Heart right ventricle (tissue), 16 donors: ENCODE measurements around the gene IL34. TPM values are rescaled to one million over a fixed set of nuclear protein-coding genes. Genes with fewer than 3 reads are reported as not detected.

Experiments
- ATAC-seq, 8 donors: fragments of 200-7000 bp; cut with Tn5 transposase; one replicate each; pipeline ENCODE4 v1.9.1; 2020; ENCODE audit warnings: mild to moderate bottlenecking in 8 of 8, moderate library complexity in 8 of 8, moderate number of reproducible peaks in 1 of 8
- DNase-seq, 2 donors: peaks; one replicate each; pipeline ENCODE4 v3.0.0-alpha.2; 2020
- H3K27ac ChIP-seq, 10 donors: fragments of 200-600 bp; sonication (generic) in 2 of 10; one replicate each; pipeline versions ENCODE4 v1.5.0 to v1.8.0; 2020 to 2022; ENCODE audit warnings: mild to moderate bottlenecking in 3 of 10
- H3K27me3 ChIP-seq, 7 donors: fragments of 200-600 bp; one replicate each; pipeline ENCODE4 v1.8.0; 2021 to 2022; ENCODE audit warnings: mild to moderate bottlenecking in 2 of 7
- H3K36me3 ChIP-seq, 9 donors: fragments of 200-600 bp; sonication (generic) in 1 of 9; one replicate each; pipeline versions ENCODE4 v1.5.0 to v1.8.0; 2020 to 2022; ENCODE audit warnings: mild to moderate bottlenecking in 2 of 9
- H3K4me1 ChIP-seq, 9 donors: fragments of 200-600 bp; sonication (generic) in 1 of 9; one replicate each; pipeline versions ENCODE4 v1.5.0 to v1.8.0; 2020 to 2022; ENCODE audit warnings: mild to moderate bottlenecking in 4 of 9
- H3K4me3 ChIP-seq, 10 donors: fragments of 200-600 bp; sonication (generic) in 2 of 10; one replicate each; pipeline versions ENCODE4 v1.5.0 to v1.8.0; 2020 to 2022; ENCODE audit warnings: mild to moderate bottlenecking in 7 of 10, moderate library complexity in 2 of 10
- H3K9me3 ChIP-seq, 11 donors: fragments of 200-600 bp in 10 of 11; sonication (generic) in 2 of 11; one replicate each; pipeline versions ENCODE4 v1.5.0 to v1.8.0; 2013 to 2022; ENCODE audit warnings: mild to moderate bottlenecking in 2 of 11, control low read depth in 1 of 11, moderate library complexity in 1 of 11
- WGBS, 2 donors: extraction: QIAGEN DNeasy Blood & Tissue Kit; methylation state at CpG; one replicate each; pipeline ENCODE4 v1.1.7; 2013; ENCODE audit warnings: inconsistent platforms in 1 of 2; 5-methylcytosine and 5-hydroxymethylcytosine counted together
- intact Hi-C, 10 donors: fragments of 100-400 bp; cut with DNase I; formaldehyde crosslinking; loops; one replicate each; pipeline versions ENCODE4 v1.11.1 to v1.14.2; 2022
- polyA plus RNA-seq, 2 donors: library from polyadenylated mRNA; stranded (reverse); fragments of 200-250 nt; gene quantifications; one replicate each; pipeline ENCODE4 v1.2.3, GENCODE V29; 2013
- total RNA-seq, 10 donors: library from RNA; stranded (reverse); fragmentation: NEBNext Ultra II Directional in 3 of 10; extraction: Animal tissue kit (Norgen Biotek cat#: 25700) in 3 of 10; gene quantifications; one replicate each; pipeline versions ENCODE4 v1.2.1 to v1.2.4, GENCODE V29; 2021 to 2023
- TF ChIP-seq, protein P1 (sequence below), 9 donors: fragments of 200-600 bp; sonication (generic) in 2 of 9; IDR thresholded peaks; one replicate each; pipeline versions ENCODE4 v1.5.0 to v1.8.0; 2021 to 2022; ENCODE audit warnings: antibody characterized with exemption in 9 of 9, mild to moderate bottlenecking in 5 of 9, moderate library complexity in 1 of 9
- donor health status: Arrhythmogenic right ventricular cardiomyopathy.
- donor health status: ischemic (EF 13 %, LVEDD 7.1; RV severe dilation, severe dysfunction).
- donor health status: healthy with polysubstance abuse.
- donor health status: DM: no; HTN: yes; CAD: no.
- donor health status: DM: no; HTN: no; CAD: no.
- donor health status: ischemic (EF 25% LVEDD 6.9; RV normal size, moderate dysfunction).
- donor health status: ischemic (EF 25% LVEDD 5.7; RV mildly dilated, moderate dysfunction).
- donor health status: healthy.
- donor health status: DM: yes; HTN: yes; CAD: no.
- donor health status: Ischemic cardiomyopathy.
- donor health status: ischemic (EF 35%, LVEDD 5.7; RV mildly dilated, moderate dysfunction).
- donor health status: nonischemic (EF 11% LVEDD 7.7; RV severe dilation, severe dysfunction).
- donor health status: DM: yes; HTN: yes; CAD: no.
- donor health status: PGD.
- donor health status: ischemic (EF 29% LVEDD 5.4; RV normal size, mild dysfunction).
- donor health status: nonischemic (EF 23%, LVEDD 6.1; RV moderate dilation, normal function).

IL34 gene
- total and polyA plus RNA-seq, 12 donors: 0.37 to 4.4 (median 2.1) TPM

DNA sequence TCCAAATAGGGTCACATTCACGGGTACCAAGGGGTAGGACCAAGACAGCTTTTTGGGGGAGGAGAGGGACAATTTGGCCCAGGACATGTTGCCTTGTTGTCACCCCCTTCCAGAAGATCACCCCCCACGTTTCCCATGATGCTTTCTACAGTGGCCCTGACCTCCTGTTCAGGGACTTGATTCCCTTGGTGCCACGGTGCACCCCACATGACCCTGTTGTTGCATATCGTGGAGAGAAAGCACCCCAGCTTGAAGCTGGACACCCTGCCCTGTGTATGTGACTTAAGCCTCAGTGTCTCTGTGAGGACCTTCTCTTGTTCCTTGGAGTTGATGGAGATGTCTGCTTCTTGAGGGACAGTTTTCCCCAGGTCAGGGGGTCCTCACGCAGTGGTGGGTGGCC lies 12.6 kb downstream of the IL34 start:
- peaks cover 0 to 21% (median 10%) of the 10 kb centered on the region in 9 donors for H3K36me3 ChIP-seq
- WGBS, 2 donors: 82 to 85% methylated on average over 5 of the region's 5 CpGs
- no peaks in the 10 kb centered on the region for H3K27me3 ChIP-seq
- intact Hi-C loops: loop anchor here in 8 of 10 donors (5.0 to 10.0 kb wide), 8 partner anchors 84 to 494 kb away; no protein-coding TSS in a partner anchor
- no peak for ATAC-seq
- H3K4me3 ChIP-seq: no peak overlapping the region
- TF ChIP-seq, protein P1, sequence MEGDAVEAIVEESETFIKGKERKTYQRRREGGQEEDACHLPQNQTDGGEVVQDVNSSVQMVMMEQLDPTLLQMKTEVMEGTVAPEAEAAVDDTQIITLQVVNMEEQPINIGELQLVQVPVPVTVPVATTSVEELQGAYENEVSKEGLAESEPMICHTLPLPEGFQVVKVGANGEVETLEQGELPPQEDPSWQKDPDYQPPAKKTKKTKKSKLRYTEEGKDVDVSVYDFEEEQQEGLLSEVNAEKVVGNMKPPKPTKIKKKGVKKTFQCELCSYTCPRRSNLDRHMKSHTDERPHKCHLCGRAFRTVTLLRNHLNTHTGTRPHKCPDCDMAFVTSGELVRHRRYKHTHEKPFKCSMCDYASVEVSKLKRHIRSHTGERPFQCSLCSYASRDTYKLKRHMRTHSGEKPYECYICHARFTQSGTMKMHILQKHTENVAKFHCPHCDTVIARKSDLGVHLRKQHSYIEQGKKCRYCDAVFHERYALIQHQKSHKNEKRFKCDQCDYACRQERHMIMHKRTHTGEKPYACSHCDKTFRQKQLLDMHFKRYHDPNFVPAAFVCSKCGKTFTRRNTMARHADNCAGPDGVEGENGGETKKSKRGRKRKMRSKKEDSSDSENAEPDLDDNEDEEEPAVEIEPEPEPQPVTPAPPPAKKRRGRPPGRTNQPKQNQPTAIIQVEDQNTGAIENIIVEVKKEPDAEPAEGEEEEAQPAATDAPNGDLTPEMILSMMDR (IDR thresholded peaks at IDR 0.05): no peak
- no peak overlapping the region for H3K27ac ChIP-seq
- DNase-seq: no peak
- H3K4me1 ChIP-seq: peaks cover 2 to 29% (median 13%) of the 10 kb centered on the region in 9 donors
- H3K9me3 ChIP-seq: no peaks in the 10 kb centered on the region

DNA sequence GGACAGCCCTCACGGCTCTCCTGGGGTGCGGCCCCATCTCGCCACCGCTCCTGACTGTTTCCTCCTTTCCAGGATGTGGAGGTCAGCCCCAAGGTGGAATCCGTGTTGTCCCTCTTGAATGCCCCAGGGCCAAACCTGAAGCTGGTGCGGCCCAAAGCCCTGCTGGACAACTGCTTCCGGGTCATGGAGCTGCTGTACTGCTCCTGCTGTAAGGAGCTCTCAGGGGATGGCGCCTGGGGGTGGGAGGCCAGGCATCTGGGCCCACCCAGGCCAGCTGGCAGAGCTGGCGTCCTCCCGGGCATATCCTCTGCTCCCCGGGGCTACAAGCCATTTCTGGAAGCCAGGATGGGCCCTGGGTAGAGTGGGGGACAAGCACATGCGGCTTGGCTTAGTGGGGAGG lies 13.2 kb downstream of the IL34 start:
- H3K9me3 ChIP-seq: no peaks in the 10 kb centered on the region
- peaks cover 0 to 22% (median 9%) of the 10 kb centered on the region in 9 donors for H3K4me1 ChIP-seq
- 90% methylated on average over 12 of the region's 12 CpGs for WGBS, 2 donors
- intact Hi-C loops: loop anchor here in 8 of 10 donors (5.0 to 10.0 kb wide), 8 partner anchors 85 to 495 kb away; no protein-coding TSS in a partner anchor
- DNase-seq (no peak), ATAC-seq (no peak)
- TF ChIP-seq, protein P1 (IDR thresholded peaks at IDR 0.05): no peak
- H3K27ac ChIP-seq: no peak overlapping the region
- H3K36me3 ChIP-seq: peaks cover 0 to 28% (median 16%) of the 10 kb centered on the region in 9 donors
- no peaks in the 10 kb centered on the region for H3K27me3 ChIP-seq
- H3K4me3 ChIP-seq: no peak overlapping the region

DNA sequence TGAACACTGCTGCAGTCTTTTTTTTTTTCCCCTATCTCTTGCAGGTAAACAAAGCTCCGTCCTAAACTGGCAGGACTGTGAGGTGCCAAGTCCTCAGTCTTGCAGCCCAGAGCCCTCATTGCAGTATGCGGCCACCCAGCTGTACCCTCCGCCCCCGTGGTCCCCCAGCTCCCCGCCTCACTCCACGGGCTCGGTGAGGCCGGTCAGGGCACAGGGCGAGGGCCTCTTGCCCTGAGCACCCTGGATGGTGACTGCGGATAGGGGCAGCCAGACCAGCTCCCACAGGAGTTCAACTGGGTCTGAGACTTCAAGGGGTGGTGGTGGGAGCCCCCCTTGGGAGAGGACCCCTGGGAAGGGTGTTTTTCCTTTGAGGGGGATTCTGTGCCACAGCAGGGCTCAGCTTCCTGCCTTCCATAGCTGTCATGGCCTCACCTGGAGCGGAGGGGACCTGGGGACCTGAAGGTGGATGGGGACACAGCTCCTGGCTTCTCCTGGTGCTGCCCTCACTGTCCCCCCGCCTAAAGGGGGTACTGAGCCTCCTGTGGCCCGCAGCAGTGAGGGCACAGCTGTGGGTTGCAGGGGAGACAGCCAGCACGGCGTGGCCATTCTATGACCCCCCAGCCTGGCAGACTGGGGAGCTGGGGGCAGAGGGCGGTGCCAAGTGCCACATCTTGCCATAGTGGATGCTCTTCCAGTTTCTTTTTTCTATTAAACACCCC lies 13.8 kb downstream of the IL34 start:
- Histone ChIP-seq H3K36me3 (peaks cover under 1 to 33% (median 21%) of the 10 kb centered on the region in 9 donors), H3K27ac (no peak overlapping the region), H3K9me3 (no peaks in the 10 kb centered on the region), H3K27me3 (no peaks in the 10 kb centered on the region), H3K4me1 (peaks cover 0 to 22% (median 9%) of the 10 kb centered on the region in 9 donors), H3K4me3 (no peak overlapping the region)
- intact Hi-C loops: loop anchor here in 8 of 10 donors (5.0 to 10.0 kb wide), 8 partner anchors 85 to 495 kb away; no protein-coding TSS in a partner anchor
- ATAC-seq (peak in 2 of 8 donors; percentile 3 to 10), DNase-seq (no peak)
- TF ChIP-seq, protein P1 (IDR thresholded peaks at IDR 0.05): no peak
- 71 to 85% methylated on average over 16 of the region's 16 CpGs for WGBS, 2 donors

DNA sequence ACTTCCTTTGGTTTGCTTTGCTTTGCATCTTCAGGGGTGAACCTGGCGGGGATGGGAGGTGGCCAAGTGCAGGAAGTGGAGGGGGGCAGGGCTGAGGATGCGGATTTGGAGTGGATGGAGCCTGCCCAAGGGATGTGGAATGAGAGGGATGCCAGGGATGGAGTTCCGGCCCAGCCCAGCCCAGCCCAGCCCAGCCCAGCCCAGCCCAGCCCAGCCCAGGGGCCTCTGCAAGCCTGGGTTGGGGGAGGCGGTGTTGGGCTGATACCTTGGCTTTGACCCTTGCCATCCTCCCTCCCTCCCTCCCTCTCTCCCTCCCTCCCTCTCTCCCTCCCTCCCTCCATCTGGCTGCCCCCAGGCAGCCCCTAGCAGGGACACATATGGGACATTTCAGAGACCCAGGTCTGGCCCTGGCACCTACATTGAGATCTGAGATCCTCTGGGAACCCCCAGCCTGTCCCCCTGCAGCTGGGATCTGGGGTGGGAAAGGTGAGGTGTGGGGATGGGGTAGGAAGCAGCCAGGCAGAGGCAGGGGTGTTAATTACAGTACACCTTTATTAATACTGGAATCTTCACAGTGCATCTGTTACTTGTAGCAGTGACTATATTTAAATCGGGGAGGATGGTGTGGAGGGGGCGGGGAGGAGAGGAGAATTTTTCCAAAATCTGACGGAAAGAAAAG lies 14.5 kb downstream of the IL34 start:
- intact Hi-C loops: no loop called here
- no peak overlapping the region for H3K4me3 ChIP-seq
- no peaks in the 10 kb centered on the region for H3K9me3 ChIP-seq
- WGBS, 2 donors: 56 to 57% methylated on average over 7 of the region's 7 CpGs
- DNase-seq (no peak), ATAC-seq (no peak)
- TF ChIP-seq, protein P1 (IDR thresholded peaks at IDR 0.05): no peak
- H3K27ac ChIP-seq: no peak overlapping the region
- peaks cover 0 to 22% (median 9%) of the 10 kb centered on the region in 9 donors for H3K4me1 ChIP-seq
- peaks cover 4 to 40% (median 26%) of the 10 kb centered on the region in 9 donors for H3K36me3 ChIP-seq
- H3K27me3 ChIP-seq: no peaks in the 10 kb centered on the region
